RKO (cell line): ENCODE data around the gene CYP2A13.
A peak's percentile ranks its signal among the peaks of the same experiment; 100 is the strongest.
"Not testable (repeated sequence)": the region's sequence is repeated elsewhere in the genome, so short reads cannot be mapped to it uniquely, and the experiment has no call there.

Experiments
- DNase-seq: peaks from one replicate; pipeline ENCODE4 v3.0.0-alpha.2; 2016; ENCODE audit warnings: low spot score

The CYP2A13 gene

GRCh38 chr19:41088151-41088550 lies at the start of gene CYP2A13:
TSS of gene CYP2A13 (plus strand) at chr19:41088451. CDS start at chr19:41088472, 21 bp downstream.
- no peak for DNase-seq

- no peak for DNase-seq
These were observed 48.4 kb upstream of the CYP2A13 start for GRCh38 chr19:41039806-41040205.

GRCh38 chr19:41045095-41045494 lies 43.2 kb upstream of the CYP2A13 start:
- DNase-seq, result peak; percentile 25

GRCh38 chr19:41050426-41050825 lies 37.8 kb upstream of the CYP2A13 start:
- DNase-seq, result no peak

- not testable (repeated sequence) for DNase-seq
These were observed 36.1 kb upstream of the CYP2A13 start for GRCh38 chr19:41052162-41052561.

- DNase-seq, result not testable (repeated sequence)
These were observed 34.9 kb upstream of the CYP2A13 start for GRCh38 chr19:41053331-41053730.

- DNase-seq, result no peak
These were observed 23.2 kb upstream of the CYP2A13 start for GRCh38 chr19:41064974-41065569.

- no peak for DNase-seq
These were observed 12.0 kb upstream of the CYP2A13 start for GRCh38 chr19:41076286-41076685.

GRCh38 chr19:41083516-41083915 lies 4.7 kb upstream of the CYP2A13 start:
- DNase-seq, result no peak

GRCh38 chr19:41085748-41086415 lies 2.4 kb upstream of the CYP2A13 start:
- no peak for DNase-seq

- DNase-seq, result no peak
These were observed 1.7 kb downstream of the CYP2A13 start for GRCh38 chr19:41089959-41090358.

- no peak for DNase-seq
These were observed 7.5 kb downstream of the CYP2A13 start for GRCh38 chr19:41095703-41096102.

- no peak for DNase-seq
These were observed 8.1 kb downstream of the CYP2A13 start for GRCh38 chr19:41096353-41096752.

- DNase-seq, result no peak
These were observed 9.1 kb downstream of the CYP2A13 start for GRCh38 chr19:41097302-41097701.

GRCh38 chr19:41098762-41099161 lies 10.5 kb downstream of the CYP2A13 start:
- DNase-seq, result no peak

- not testable (repeated sequence) for DNase-seq
These were observed 14.0 kb downstream of the CYP2A13 start for GRCh38 chr19:41102210-41102609.

- DNase-seq, result no peak
These were observed 17.9 kb downstream of the CYP2A13 start for GRCh38 chr19:41106177-41106576.

GRCh38 chr19:41111296-41111695 lies 23.0 kb downstream of the CYP2A13 start:
- DNase-seq, result no peak

- DNase-seq, result no peak
These were observed 23.6 kb downstream of the CYP2A13 start for GRCh38 chr19:41111750-41112295.

GRCh38 chr19:41112728-41113290 lies 24.6 kb downstream of the CYP2A13 start:
- DNase-seq, result no peak

GRCh38 chr19:41114132-41114531 lies 25.9 kb downstream of the CYP2A13 start, which contains the start of gene CYP2F1:
TSS of gene CYP2F1 (plus strand) at chr19:41114432. CDS start at chr19:41116189, 1,757 bp downstream.
- DNase-seq, result no peak

GRCh38 chr19:41116261-41116660 lies 28.0 kb downstream of the CYP2A13 start:
- no peak for DNase-seq
